B cell (primary cell): ENCODE data around the gene SPIB. TPM values are rescaled to one million over a fixed set of nuclear protein-coding genes. Genes with fewer than 3 reads are reported as not detected.
A peak's percentile ranks its signal among the peaks of the same experiment; 100 is the strongest.

ENCODE experiments used
- ATAC-seq: fragments of 200-7000 bp; cut with Tn5 transposase; one replicate; pipeline ENCODE4 v1.10.0; 2021; ENCODE audit warnings: low read depth, mild to moderate bottlenecking, moderate number of reproducible peaks, moderate library complexity
- CTCF ChIA-PET: fragments of 350-600 bp; sonication (Branson Sonifier 250); formaldehyde crosslinking; loops from one replicate; lab custom pipeline; 2021; ENCODE audit warnings: antibody characterized with exemption, inconsistent platforms; lab: Charles Lee
- POLR2A ChIA-PET: fragments of 350-600 bp; sonication (Branson Sonifier 250); formaldehyde crosslinking; loops from one replicate; lab custom pipeline; 2021; ENCODE audit warnings: antibody characterized with exemption; lab: Charles Lee
- DNase-seq: peaks from one replicate; pipeline ENCODE4 v3.0.0; 2013
- H2AFZ ChIP-seq: 2 replicates; pipeline ENCODE4 v1.6.1; 2012; ENCODE audit warnings: mild to moderate bottlenecking, low read depth, low read length; ENCODE audit not compliant: insufficient read depth, poor library complexity, severe bottlenecking
- H3K27ac ChIP-seq, 2 donors: 1 replicate in 1 of 2; 2 replicates in 1 of 2; pipeline ENCODE4 v1.5.1; 2012 to 2013; ENCODE audit warnings: low read length in 2 of 2, mild to moderate bottlenecking in 2 of 2, moderate library complexity in 1 of 2
- H3K27me3 ChIP-seq, 4 experiments: fragments of 200-600 bp in 1 of 4; sonication (generic) in 1 of 4; replicated peaks in 1 of 4; 1 replicate in 2 of 4; 2 replicates in 2 of 4; pipeline versions ENCODE4 v1.6.1 to v1.7.0; 2013 to 2016; ENCODE audit warnings: low read length in 3 of 4, mild to moderate bottlenecking in 2 of 4, mixed read lengths in 1 of 4, moderate library complexity in 1 of 4; ENCODE audit not compliant: insufficient read depth in 4 of 4, control insufficient read depth in 3 of 4; ENCODE audit errors: control extremely low read depth in 1 of 4
- H3K36me3 ChIP-seq, 2 experiments: replicated peaks in 1 of 2; 1 replicate in 1 of 2; 2 replicates in 1 of 2; pipeline versions ENCODE4 v1.6.1 to v1.7.1; 2013; ENCODE audit warnings: low read length in 1 of 2; ENCODE audit not compliant: insufficient read depth in 2 of 2, control insufficient read depth in 1 of 2; ENCODE audit errors: control extremely low read depth in 1 of 2, extremely low read depth in 1 of 2
- H3K4me1 ChIP-seq, 2 donors: fragments of 200-600 bp in 1 of 2; sonication (generic) in 1 of 2; 1 replicate in 1 of 2; 2 replicates in 1 of 2; pipeline versions ENCODE4 v1.5.1 to v1.6.1; 2013 to 2017; ENCODE audit warnings: low read length in 2 of 2; ENCODE audit not compliant: control insufficient read depth in 2 of 2, insufficient read depth in 2 of 2
- H3K4me2 ChIP-seq: replicated peaks from 2 replicates; pipeline ENCODE3; 2012; ENCODE audit warnings: mild to moderate bottlenecking, low read depth, low read length; ENCODE audit not compliant: poor library complexity, severe bottlenecking
- H3K4me3 ChIP-seq, 5 experiments: fragments of 200-600 bp in 1 of 5; sonication (generic) in 1 of 5; 1 replicate in 3 of 5; 2 replicates in 2 of 5; pipeline versions ENCODE4 v1.5.1 to v1.7.0; 2011 to 2016; ENCODE audit warnings: low read length in 4 of 5, mild to moderate bottlenecking in 4 of 5, low read depth in 2 of 5, control low read depth in 1 of 5, moderate library complexity in 1 of 5; ENCODE audit not compliant: insufficient read depth in 1 of 5; ENCODE audit errors: control extremely low read depth in 1 of 5, extremely low read depth in 1 of 5
- H3K79me2 ChIP-seq: fragments of 200-600 bp; sonication (generic); one replicate; pipeline ENCODE4 v1.6.0; 2016; ENCODE audit warnings: low read length; ENCODE audit not compliant: control insufficient read depth, insufficient read depth
- H3K9ac ChIP-seq: fragments of 200-600 bp; sonication (generic); 2 replicates; pipeline ENCODE4 v1.6.1; 2017; ENCODE audit warnings: mild to moderate bottlenecking, low read length, moderate library complexity
- H3K9me3 ChIP-seq, 3 donors: one replicate each; pipeline versions ENCODE4 v1.6.1 to v1.7.1; 2013; ENCODE audit warnings: low read length in 2 of 3; ENCODE audit not compliant: control insufficient read depth in 2 of 3, insufficient read depth in 1 of 3; ENCODE audit errors: control extremely low read depth in 1 of 3
- H4K20me1 ChIP-seq: 2 replicates; pipeline ENCODE4 v1.6.0; 2012; ENCODE audit warnings: mild to moderate bottlenecking, low read length; ENCODE audit not compliant: insufficient read depth, control insufficient read depth, poor library complexity, severe bottlenecking
- H3K27ac Mint-ChIP-seq: one replicate; pipeline ENCODE4 v1.8.0; 2021; ENCODE audit warnings: mixed read lengths
- H3K27me3 Mint-ChIP-seq: one replicate; pipeline ENCODE4 v1.8.0; 2021; ENCODE audit warnings: mixed read lengths
- H3K4me1 Mint-ChIP-seq: one replicate; pipeline ENCODE4 v1.8.0; 2021; ENCODE audit warnings: mixed read lengths
- H3K4me3 Mint-ChIP-seq: one replicate; pipeline ENCODE4 v1.8.0; 2021; ENCODE audit warnings: mixed read lengths
- H3K9me3 Mint-ChIP-seq: one replicate; pipeline ENCODE4 v1.8.0; 2022; ENCODE audit warnings: mixed read lengths; ENCODE audit not compliant: insufficient read depth
- EZH2 ChIP-seq: IDR thresholded peaks from 2 replicates; pipeline ENCODE4 v1.6.1; 2012; ENCODE audit warnings: borderline replicate concordance, low read depth, mild to moderate bottlenecking, moderate library complexity, low read length; ENCODE audit not compliant: insufficient read depth, poor library complexity, severe bottlenecking
- WGBS: methylation state at CpG from one replicate; pipeline ENCODE4 v1.1.5; 2013; ENCODE audit warnings: missing lambda C conversion rate; ENCODE audit not compliant: insufficient coverage; 5-methylcytosine and 5-hydroxymethylcytosine counted together
- intact Hi-C: fragments of 100-400 bp; cut with micrococcal nuclease; formaldehyde crosslinking; loops from one replicate; pipeline ENCODE4 v1.10.0; 2022
- polyA plus RNA-seq: library from polyadenylated mRNA; depleted of rRNA; stranded (reverse); fragments of >200 nt; gene quantifications from 2 replicates; pipeline ENCODE4 v1.2.3, GENCODE V29; 2012
- total RNA-seq, 2 donors: library from RNA; stranded (reverse); fragments of 120-200 nt in 1 of 2; gene quantifications; 1 replicate in 1 of 2; 2 replicates in 1 of 2; pipeline versions ENCODE4 v1.2.3 to v1.2.4, GENCODE V29; 2013 to 2022
- TF ChIP-seq, protein P1 (sequence below): fragments of 200-600 bp; IDR thresholded peaks from one replicate; pipeline ENCODE4 v1.8.0; 2022; ENCODE audit warnings: antibody characterized with exemption, mild to moderate bottlenecking

Gene SPIB
- total and polyA plus RNA-seq, 2 donors (not counting 1 experiment from before 2014, with no cell fraction given), result 183 to 205 TPM

GRCh38 chr19:50460161-50460765, 41.5 kb downstream of the SPIB start:
- peak overlapping the region; percentile 73 for H3K4me2 ChIP-seq
- ChIA-PET POLR2A (interaction anchor here (0.5 to 2.1 kb wide), 14 partner anchors 26 to 127 kb away, joined by 3 to 16 read pairs (median 6); partner anchors contain the start of genes JOSD2, NR1H2, POLD1 and SPIB), CTCF (interaction anchor here (0.7 to 4.3 kb wide), 32 partner anchors 8 to 462 kb away, joined by 3 to 131 read pairs (median 6); partner anchors contain the start of genes JOSD2, KCNC3, NAPSA and NR1H2)
- H3K4me1 ChIP-seq, result peaks cover 21 to 26% of the 10 kb centered on the region in 2 donors
- no peaks in the 10 kb centered on the region for H3K36me3 ChIP-seq
- intact Hi-C loops, result loop anchor here (1.0 to 2.0 kb wide), 5 partner anchors 16 to 207 kb away; partner anchors contain the start of genes EMC10, GARIN5A, NR1H2 and POLD1
- H2AFZ ChIP-seq, result peak overlapping the region; percentile 62
- Mint-ChIP-seq H3K27ac (peak overlapping the region; percentile 94), H3K9me3 (no peaks in the 10 kb centered on the region), H3K27me3 (no peaks in the 10 kb centered on the region), H3K4me3 (peak overlapping the region; percentile 80), H3K4me1 (peaks cover 18% of the 10 kb centered on the region)
- ATAC-seq (peak; percentile 72), DNase-seq (peak; percentile 87)
- no peaks in the 10 kb centered on the region for H4K20me1 ChIP-seq
- H3K27me3 ChIP-seq, result no peaks in the 10 kb centered on the region
- H3K9ac ChIP-seq, result peak overlapping the region; percentile 41
- H3K79me2 ChIP-seq, result no peaks in the 10 kb centered on the region
- H3K27ac ChIP-seq, result peak overlapping the region; percentile 79 to 84
- H3K9me3 ChIP-seq, result no peaks in the 10 kb centered on the region
- 12% methylated on average over 13 of the region's 13 CpGs for WGBS
- no peak for TF ChIP-seq EZH2
- TF ChIP-seq, protein P1, sequence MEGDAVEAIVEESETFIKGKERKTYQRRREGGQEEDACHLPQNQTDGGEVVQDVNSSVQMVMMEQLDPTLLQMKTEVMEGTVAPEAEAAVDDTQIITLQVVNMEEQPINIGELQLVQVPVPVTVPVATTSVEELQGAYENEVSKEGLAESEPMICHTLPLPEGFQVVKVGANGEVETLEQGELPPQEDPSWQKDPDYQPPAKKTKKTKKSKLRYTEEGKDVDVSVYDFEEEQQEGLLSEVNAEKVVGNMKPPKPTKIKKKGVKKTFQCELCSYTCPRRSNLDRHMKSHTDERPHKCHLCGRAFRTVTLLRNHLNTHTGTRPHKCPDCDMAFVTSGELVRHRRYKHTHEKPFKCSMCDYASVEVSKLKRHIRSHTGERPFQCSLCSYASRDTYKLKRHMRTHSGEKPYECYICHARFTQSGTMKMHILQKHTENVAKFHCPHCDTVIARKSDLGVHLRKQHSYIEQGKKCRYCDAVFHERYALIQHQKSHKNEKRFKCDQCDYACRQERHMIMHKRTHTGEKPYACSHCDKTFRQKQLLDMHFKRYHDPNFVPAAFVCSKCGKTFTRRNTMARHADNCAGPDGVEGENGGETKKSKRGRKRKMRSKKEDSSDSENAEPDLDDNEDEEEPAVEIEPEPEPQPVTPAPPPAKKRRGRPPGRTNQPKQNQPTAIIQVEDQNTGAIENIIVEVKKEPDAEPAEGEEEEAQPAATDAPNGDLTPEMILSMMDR, result no peak
- peak overlapping the region in 3 of 5 experiments; percentile 2 to 29 (median 26) for H3K4me3 ChIP-seq
